ENCODE measurements around the gene TJP2. TPM values are rescaled to one million over a fixed set of nuclear protein-coding genes. Genes with fewer than 3 reads are reported as not detected.

Gene TJP2
- total RNA-seq, 1 donor from 2014 or later: 18.0 TPM

GRCh38 chr9:69172895-69173294 is 1.2 kb upstream of the TJP2 start:
- DNase-seq: no peak
- intact Hi-C loops (cut with micrococcal nuclease): loop anchor here (10.0 kb wide), 2 partner anchors 582 to 1242 kb away; partner anchors contain the start of gene KLF9
- Mint-ChIP-seq H3K27me3 (peaks cover 24% of the 10 kb centered on the region), H3K4me3 (peak overlapping the region; percentile 84), H3K36me3 (ENCODE audit: low read depth) (no peaks in the 10 kb centered on the region), H3K9me3 (no peaks in the 10 kb centered on the region), H3K27ac (peak overlapping the region; percentile 64), H3K4me1 (peaks cover 62% of the 10 kb centered on the region)

GRCh38 chr9:69173497-69173890 is 583 bp upstream of the TJP2 start:
- H3K4me3 Mint-ChIP-seq: peak overlapping the region; percentile 84
- no peak for DNase-seq
- intact Hi-C loops (cut with micrococcal nuclease): loop anchor here (10.0 kb wide), 2 partner anchors 581 to 1241 kb away; partner anchors contain the start of gene KLF9
- no peaks in the 10 kb centered on the region for H3K36me3 Mint-ChIP-seq (ENCODE audit: low read depth)
- H3K4me1 Mint-ChIP-seq: peaks cover 63% of the 10 kb centered on the region
- peaks cover 24% of the 10 kb centered on the region for H3K27me3 Mint-ChIP-seq
- H3K9me3 Mint-ChIP-seq: no peaks in the 10 kb centered on the region
- peak overlapping the region; percentile 64 for H3K27ac Mint-ChIP-seq

- Mint-ChIP-seq H3K4me3 (peak overlapping the region; percentile 84), H3K27ac (peak overlapping the region; percentile 78), H3K9me3 (no peaks in the 10 kb centered on the region), H3K4me1 (peaks cover 61% of the 10 kb centered on the region), H3K27me3 (peaks cover 24% of the 10 kb centered on the region), H3K36me3 (ENCODE audit: low read depth) (no peaks in the 10 kb centered on the region)
- DNase-seq: peak; percentile 80
- intact Hi-C loops (cut with micrococcal nuclease): loop anchor here (2.0 to 10.0 kb wide), 5 partner anchors 53 to 1240 kb away; partner anchors contain the start of genes FXN and KLF9
Measured at GRCh38 chr9:69174616-69175463, 763 bp downstream of the TJP2 start.

GRCh38 chr9:69175486-69175885 is 1.4 kb downstream of the TJP2 start:
- DNase-seq: no peak
- H3K9me3 Mint-ChIP-seq: no peaks in the 10 kb centered on the region
- peak overlapping the region; percentile 78 for H3K27ac Mint-ChIP-seq
- peaks cover 24% of the 10 kb centered on the region for H3K27me3 Mint-ChIP-seq
- peak overlapping the region; percentile 84 for H3K4me3 Mint-ChIP-seq
- no peaks in the 10 kb centered on the region for H3K36me3 Mint-ChIP-seq (ENCODE audit: low read depth)
- peaks cover 67% of the 10 kb centered on the region for H3K4me1 Mint-ChIP-seq
- intact Hi-C loops (cut with micrococcal nuclease): loop anchor here (2.0 to 10.0 kb wide), 5 partner anchors 53 to 1239 kb away; partner anchors contain the start of genes FXN and KLF9

GRCh38 chr9:69176471-69177171 is 2.5 kb downstream of the TJP2 start:
- no peak for DNase-seq
- Mint-ChIP-seq H3K27ac (no peak overlapping the region), H3K9me3 (no peaks in the 10 kb centered on the region), H3K27me3 (peaks cover 14% of the 10 kb centered on the region), H3K4me3 (no peak overlapping the region), H3K4me1 (peaks cover 66% of the 10 kb centered on the region), H3K36me3 (ENCODE audit: low read depth) (peaks cover 3% of the 10 kb centered on the region)
- intact Hi-C loops (cut with micrococcal nuclease): loop anchor here (5.0 to 10.0 kb wide), 4 partner anchors 54 to 1238 kb away; partner anchors contain the start of genes FXN and KLF9

- H3K4me3 Mint-ChIP-seq: no peak overlapping the region
- peaks cover 68% of the 10 kb centered on the region for H3K4me1 Mint-ChIP-seq
- peaks cover 7% of the 10 kb centered on the region for H3K36me3 Mint-ChIP-seq (ENCODE audit: low read depth)
- no peaks in the 10 kb centered on the region for H3K9me3 Mint-ChIP-seq
- intact Hi-C loops (cut with micrococcal nuclease): loop anchor here (5.0 to 10.0 kb wide), 4 partner anchors 56 to 1236 kb away; partner anchors contain the start of genes FXN and KLF9
- H3K27me3 Mint-ChIP-seq: peaks cover 11% of the 10 kb centered on the region
- H3K27ac Mint-ChIP-seq: no peak overlapping the region
- DNase-seq: peak; percentile 69
Measured at GRCh38 chr9:69178583-69179011, 4.5 kb downstream of the TJP2 start.

- DNase-seq: no peak
- Mint-ChIP-seq H3K4me1 (peaks cover 67% of the 10 kb centered on the region), H3K27ac (no peak overlapping the region), H3K27me3 (peaks cover 11% of the 10 kb centered on the region), H3K9me3 (no peaks in the 10 kb centered on the region), H3K4me3 (no peak overlapping the region), H3K36me3 (ENCODE audit: low read depth) (peaks cover 8% of the 10 kb centered on the region)
- intact Hi-C loops (cut with micrococcal nuclease): loop anchor here (5.0 to 10.0 kb wide), 4 partner anchors 57 to 1236 kb away; partner anchors contain the start of genes FXN and KLF9
Measured at GRCh38 chr9:69179037-69179436, 5.0 kb downstream of the TJP2 start.

GRCh38 chr9:69180200-69180599 is 6.1 kb downstream of the TJP2 start:
- peak overlapping the region; percentile 59 for H3K4me3 Mint-ChIP-seq
- intact Hi-C loops (cut with micrococcal nuclease): loop anchor here (1.0 kb wide), 1 partner anchor 11 kb away; no protein-coding TSS in a partner anchor
- H3K27me3 Mint-ChIP-seq: peaks cover 7% of the 10 kb centered on the region
- peak overlapping the region; percentile 84 for H3K27ac Mint-ChIP-seq
- peaks cover 10% of the 10 kb centered on the region for H3K36me3 Mint-ChIP-seq (ENCODE audit: low read depth)
- H3K4me1 Mint-ChIP-seq: peaks cover 59% of the 10 kb centered on the region
- H3K9me3 Mint-ChIP-seq: no peaks in the 10 kb centered on the region
- DNase-seq: no peak

GRCh38 chr9:69180670-69181069 is 6.6 kb downstream of the TJP2 start:
- peaks cover 4% of the 10 kb centered on the region for H3K27me3 Mint-ChIP-seq
- peaks cover 55% of the 10 kb centered on the region for H3K4me1 Mint-ChIP-seq
- no peaks in the 10 kb centered on the region for H3K9me3 Mint-ChIP-seq
- H3K4me3 Mint-ChIP-seq: peak overlapping the region; percentile 59
- peak; percentile 86 for DNase-seq
- H3K36me3 Mint-ChIP-seq (ENCODE audit: low read depth): peaks cover 10% of the 10 kb centered on the region
- peak overlapping the region; percentile 84 for H3K27ac Mint-ChIP-seq
- intact Hi-C loops (cut with micrococcal nuclease): loop anchor here (1.0 kb wide), 1 partner anchor 11 kb away; no protein-coding TSS in a partner anchor

GRCh38 chr9:69181908-69182353 is 7.9 kb downstream of the TJP2 start:
- Mint-ChIP-seq H3K36me3 (ENCODE audit: low read depth) (peaks cover 10% of the 10 kb centered on the region), H3K4me1 (peaks cover 50% of the 10 kb centered on the region), H3K9me3 (no peaks in the 10 kb centered on the region), H3K27me3 (no peaks in the 10 kb centered on the region), H3K27ac (peak overlapping the region; percentile 3), H3K4me3 (peak overlapping the region; percentile 33)
- no peak for DNase-seq
- intact Hi-C loops (cut with micrococcal nuclease): no loop called here

GRCh38 chr9:69184266-69184665 is 10.2 kb downstream of the TJP2 start:
- Mint-ChIP-seq H3K27me3 (no peaks in the 10 kb centered on the region), H3K36me3 (ENCODE audit: low read depth) (peaks cover 10% of the 10 kb centered on the region), H3K27ac (no peak overlapping the region), H3K9me3 (no peaks in the 10 kb centered on the region), H3K4me3 (no peak overlapping the region), H3K4me1 (peaks cover 52% of the 10 kb centered on the region)
- DNase-seq: no peak
- intact Hi-C loops (cut with micrococcal nuclease): no loop called here

GRCh38 chr9:69186841-69187611 is 12.9 kb downstream of the TJP2 start:
- H3K4me1 Mint-ChIP-seq: peaks cover 41% of the 10 kb centered on the region
- intact Hi-C loops (cut with micrococcal nuclease): loop anchor here (2.0 kb wide), 1 partner anchor 18 kb away; no protein-coding TSS in a partner anchor
- H3K27ac Mint-ChIP-seq: peak overlapping the region; percentile 27
- no peaks in the 10 kb centered on the region for H3K27me3 Mint-ChIP-seq
- DNase-seq: no peak
- peaks cover 7% of the 10 kb centered on the region for H3K36me3 Mint-ChIP-seq (ENCODE audit: low read depth)
- H3K4me3 Mint-ChIP-seq: peak overlapping the region; percentile 24
- no peaks in the 10 kb centered on the region for H3K9me3 Mint-ChIP-seq

GRCh38 chr9:69188975-69189374 is 14.9 kb downstream of the TJP2 start:
- no peak overlapping the region for H3K4me3 Mint-ChIP-seq
- peaks cover 43% of the 10 kb centered on the region for H3K4me1 Mint-ChIP-seq
- no peaks in the 10 kb centered on the region for H3K9me3 Mint-ChIP-seq
- H3K27me3 Mint-ChIP-seq: no peaks in the 10 kb centered on the region
- DNase-seq: no peak
- intact Hi-C loops (cut with micrococcal nuclease): no loop called here
- H3K36me3 Mint-ChIP-seq (ENCODE audit: low read depth): peaks cover 2% of the 10 kb centered on the region
- no peak overlapping the region for H3K27ac Mint-ChIP-seq
